CD14-positive monocyte (primary cell): ENCODE results near the gene ANKIB1. TPM values are rescaled to one million over a fixed set of nuclear protein-coding genes. Genes with fewer than 3 reads are reported as not detected.

Experiments
- DNase-seq, 3 donors: peaks; one replicate each; pipeline ENCODE4 v3.0.0-alpha.2; 2011 to 2022
- H2AFZ ChIP-seq: 2 replicates; pipeline ENCODE4 v1.6.0; 2012; ENCODE audit warnings: mild to moderate bottlenecking, low read depth, low read length, inconsistent platforms; ENCODE audit not compliant: insufficient read depth, poor library complexity, severe bottlenecking
- H3K27ac ChIP-seq, 2 donors: 1 replicate in 1 of 2; 2 replicates in 1 of 2; pipeline ENCODE4 v1.5.1; 2012 to 2013; ENCODE audit warnings: low read length in 2 of 2, control low read depth in 1 of 2, inconsistent platforms in 1 of 2, low read depth in 1 of 2, mild to moderate bottlenecking in 1 of 2
- H3K27me3 ChIP-seq, 2 donors: one replicate each; pipeline versions ENCODE4 v1.6.0 to v1.6.1; 2011 to 2013; ENCODE audit warnings: low read length in 2 of 2; ENCODE audit not compliant: control insufficient read depth in 2 of 2, insufficient read depth in 2 of 2
- H3K36me3 ChIP-seq, 2 donors: replicated peaks in 1 of 2; 1 replicate in 1 of 2; 2 replicates in 1 of 2; pipeline versions ENCODE4 v1.5.1 to v1.6.1; 2012 to 2013; ENCODE audit warnings: low read length in 2 of 2, control low read depth in 1 of 2, inconsistent platforms in 1 of 2, mild to moderate bottlenecking in 1 of 2; ENCODE audit not compliant: insufficient read depth in 2 of 2, control insufficient read depth in 1 of 2
- H3K4me1 ChIP-seq, 2 donors: 1 replicate in 1 of 2; 2 replicates in 1 of 2; pipeline versions ENCODE4 v1.5.1 to v1.6.1; 2012 to 2013; ENCODE audit warnings: low read length in 2 of 2, control low read depth in 1 of 2, inconsistent platforms in 1 of 2, mild to moderate bottlenecking in 1 of 2, moderate library complexity in 1 of 2; ENCODE audit not compliant: insufficient read depth in 2 of 2, control insufficient read depth in 1 of 2
- H3K4me2 ChIP-seq: replicated peaks from 2 replicates; pipeline ENCODE3; 2012; ENCODE audit warnings: low read length, moderate library complexity, mild to moderate bottlenecking; ENCODE audit not compliant: poor library complexity, severe bottlenecking; ENCODE audit errors: extremely low read depth
- H3K4me3 ChIP-seq, 3 experiments: fragments of 200-600 bp in 1 of 3; sonication (generic) in 1 of 3; replicated peaks in 1 of 3; 1 replicate in 2 of 3; 2 replicates in 1 of 3; pipeline ENCODE4 v1.5.1; 2011 to 2013; ENCODE audit warnings: low read length in 3 of 3, mild to moderate bottlenecking in 3 of 3, control low read depth in 2 of 3, low read depth in 2 of 3, inconsistent platforms in 1 of 3, moderate library complexity in 1 of 3
- H3K79me2 ChIP-seq: 2 replicates; pipeline ENCODE4 v1.6.0; 2012; ENCODE audit warnings: mild to moderate bottlenecking, control low read depth, inconsistent platforms, low read length, moderate library complexity; ENCODE audit not compliant: insufficient read depth
- H3K9ac ChIP-seq: 2 replicates; pipeline ENCODE4 v1.6.0; 2017; ENCODE audit warnings: low read length, mild to moderate bottlenecking; ENCODE audit not compliant: insufficient read depth, poor library complexity, severe bottlenecking
- H3K9me3 ChIP-seq, 2 donors: replicated peaks in 1 of 2; 1 replicate in 1 of 2; 2 replicates in 1 of 2; pipeline versions ENCODE4 v1.5.1 to v1.6.1; 2012 to 2013; ENCODE audit warnings: low read length in 2 of 2, control low read depth in 1 of 2; ENCODE audit not compliant: control insufficient read depth in 1 of 2, insufficient read depth in 1 of 2
- H4K20me1 ChIP-seq: 2 replicates; pipeline ENCODE4 v1.6.0; 2012; ENCODE audit warnings: mild to moderate bottlenecking, low read length, control low read depth, moderate library complexity; ENCODE audit not compliant: insufficient read depth
- H3K27ac Mint-ChIP-seq, 7 donors: one replicate each; pipeline ENCODE4 v1.8.0; 2020; ENCODE audit warnings: mild to moderate bottlenecking in 7 of 7, mixed read lengths in 7 of 7, moderate library complexity in 6 of 7, inconsistent platforms in 2 of 7
- H3K27me3 Mint-ChIP-seq, 3 donors: one replicate each; pipeline ENCODE4 v1.8.0; 2021 to 2022; ENCODE audit warnings: low read depth in 3 of 3, mild to moderate bottlenecking in 3 of 3, mixed read lengths in 3 of 3, moderate library complexity in 3 of 3, inconsistent platforms in 1 of 3
- H3K36me3 Mint-ChIP-seq, 2 donors: one replicate each; pipeline ENCODE4 v1.8.0; 2020; ENCODE audit warnings: mixed read lengths in 2 of 2, inconsistent platforms in 1 of 2, mild to moderate bottlenecking in 1 of 2
- H3K4me1 Mint-ChIP-seq: one replicate; pipeline ENCODE4 v1.8.0; 2020; ENCODE audit warnings: mild to moderate bottlenecking, mixed read lengths
- H3K4me3 Mint-ChIP-seq, 2 donors: one replicate each; pipeline ENCODE4 v1.8.0; 2020; ENCODE audit warnings: mild to moderate bottlenecking in 2 of 2, mixed read lengths in 2 of 2, moderate library complexity in 1 of 2
- H3K9me3 Mint-ChIP-seq, 7 donors: one replicate each; pipeline ENCODE4 v1.8.0; 2020 to 2022; ENCODE audit warnings: mixed read lengths in 7 of 7, mild to moderate bottlenecking in 6 of 7, moderate library complexity in 6 of 7, inconsistent platforms in 2 of 7
- WGBS: methylation state at CpG from one replicate; pipeline ENCODE4 v1.1.5; 2013; ENCODE audit warnings: missing lambda C conversion rate; ENCODE audit not compliant: insufficient coverage; 5-methylcytosine and 5-hydroxymethylcytosine counted together
- intact Hi-C, 2 donors: fragments of 100-400 bp; cut with micrococcal nuclease; formaldehyde crosslinking; loops; one replicate each; pipeline versions ENCODE4 v1.15.0 to v1.15.1; 2023
- polyA plus RNA-seq, 3 donors: library from polyadenylated mRNA; depleted of rRNA in 1 of 3; unstranded in 2 of 3; stranded (reverse) in 1 of 3; fragments of 300-500 nt in 2 of 3; fragments of >200 nt in 1 of 3; fragmentation: Illumina TruSeq in 2 of 3; gene quantifications; 1 replicate in 2 of 3; 2 replicates in 1 of 3; pipeline ENCODE4 v1.2.3, GENCODE V29; 2012 to 2021
- TF ChIP-seq, protein P1 (sequence below): fragments of 200-600 bp; IDR thresholded peaks from one replicate; pipeline ENCODE4 v1.8.0; 2022; ENCODE audit warnings: antibody characterized with exemption, mild to moderate bottlenecking

The ANKIB1 gene
- polyA plus RNA-seq, 3 donors = 4.8 to 16.8 (median 5.7) TPM

DNA sequence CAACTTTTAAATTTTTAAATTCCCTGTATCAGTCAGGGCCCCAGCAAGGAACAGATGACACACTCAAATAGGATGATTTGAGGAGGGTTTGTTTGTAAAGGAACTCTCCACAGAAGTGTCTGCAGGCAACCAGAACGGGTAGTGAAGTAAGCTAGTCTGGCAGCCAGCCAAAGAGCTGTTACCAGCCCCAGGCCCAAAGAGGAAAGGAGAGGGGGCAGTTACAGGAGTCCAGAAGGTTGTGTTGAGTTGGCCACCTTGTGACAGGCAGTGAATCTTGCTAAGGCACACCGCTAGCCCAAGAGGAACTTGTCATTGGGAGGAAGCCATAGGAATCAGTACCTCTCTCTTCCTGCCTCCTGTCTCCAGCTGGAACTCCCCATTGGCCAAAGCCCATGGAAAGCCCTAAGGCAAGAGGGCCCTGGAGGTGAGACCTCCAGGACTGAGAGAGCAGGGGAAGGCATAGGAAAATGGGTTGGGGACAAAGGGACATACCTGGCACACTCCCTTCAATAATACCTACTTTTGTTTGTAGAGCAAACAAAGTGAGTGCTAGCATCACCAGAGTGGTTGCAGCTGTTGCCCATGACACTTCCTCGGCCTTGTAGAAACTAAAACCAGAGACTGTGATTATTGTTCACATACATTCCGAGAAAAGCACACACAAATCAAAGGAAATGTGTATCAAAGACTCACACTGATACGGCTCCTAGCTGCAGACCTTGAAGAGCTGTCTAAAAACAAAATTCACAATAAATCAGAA lies 176.1 kb downstream of the ANKIB1 start:
- Histone ChIP-seq H3K9me3 (no peaks in the 10 kb centered on the region), H3K79me2 (no peaks in the 10 kb centered on the region), H3K27ac (no peak overlapping the region), H3K27me3 (no peaks in the 10 kb centered on the region), H3K4me2 (no peak overlapping the region), H3K4me1 (peaks cover 18 to 32% of the 10 kb centered on the region in 2 donors), H2AFZ (peak overlapping the region; percentile 55), H3K36me3 (no peaks in the 10 kb centered on the region), H4K20me1 (no peaks in the 10 kb centered on the region), H3K9ac (no peak overlapping the region), H3K4me3 (no peak overlapping the region)
- Mint-ChIP-seq H3K4me3 (no peak overlapping the region), H3K9me3 (peaks cover 0 to 2% (median 0%) of the 10 kb centered on the region in 7 donors), H3K27ac (no peak overlapping the region), H3K36me3 (no peaks in the 10 kb centered on the region), H3K27me3 (peaks cover 2 to 6% (median 5%) of the 10 kb centered on the region in 3 donors), H3K4me1 (peaks cover 32% of the 10 kb centered on the region)
- intact Hi-C loops = no loop called here
- peak in 2 of 3 donors; percentile 10 to 16 for DNase-seq
- TF ChIP-seq, protein P1, sequence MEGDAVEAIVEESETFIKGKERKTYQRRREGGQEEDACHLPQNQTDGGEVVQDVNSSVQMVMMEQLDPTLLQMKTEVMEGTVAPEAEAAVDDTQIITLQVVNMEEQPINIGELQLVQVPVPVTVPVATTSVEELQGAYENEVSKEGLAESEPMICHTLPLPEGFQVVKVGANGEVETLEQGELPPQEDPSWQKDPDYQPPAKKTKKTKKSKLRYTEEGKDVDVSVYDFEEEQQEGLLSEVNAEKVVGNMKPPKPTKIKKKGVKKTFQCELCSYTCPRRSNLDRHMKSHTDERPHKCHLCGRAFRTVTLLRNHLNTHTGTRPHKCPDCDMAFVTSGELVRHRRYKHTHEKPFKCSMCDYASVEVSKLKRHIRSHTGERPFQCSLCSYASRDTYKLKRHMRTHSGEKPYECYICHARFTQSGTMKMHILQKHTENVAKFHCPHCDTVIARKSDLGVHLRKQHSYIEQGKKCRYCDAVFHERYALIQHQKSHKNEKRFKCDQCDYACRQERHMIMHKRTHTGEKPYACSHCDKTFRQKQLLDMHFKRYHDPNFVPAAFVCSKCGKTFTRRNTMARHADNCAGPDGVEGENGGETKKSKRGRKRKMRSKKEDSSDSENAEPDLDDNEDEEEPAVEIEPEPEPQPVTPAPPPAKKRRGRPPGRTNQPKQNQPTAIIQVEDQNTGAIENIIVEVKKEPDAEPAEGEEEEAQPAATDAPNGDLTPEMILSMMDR = no peak
- WGBS = 46% methylated on average over 4 of the region's 5 CpGs

DNA sequence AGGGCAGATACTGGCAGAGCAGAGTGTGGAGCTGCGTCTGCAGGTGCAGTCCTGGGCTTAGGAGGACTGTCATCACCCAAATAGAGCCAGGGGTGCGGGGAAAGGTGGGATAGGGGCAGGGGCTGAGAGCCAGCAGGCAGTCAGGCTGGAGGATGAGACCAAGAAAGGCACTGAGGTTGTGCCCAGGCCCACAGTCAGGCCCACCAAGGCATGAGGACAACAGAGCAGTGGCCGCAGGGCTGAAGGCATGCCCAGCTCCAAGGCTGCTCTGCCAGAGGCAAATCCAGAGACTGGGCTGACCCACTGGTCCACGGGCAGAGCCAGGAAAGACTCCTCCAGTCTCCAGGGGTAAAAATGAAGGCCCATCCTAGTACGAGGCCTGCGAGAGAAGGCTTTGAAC lies 177.2 kb downstream of the ANKIB1 start:
- Mint-ChIP-seq H3K27me3 (peaks cover 2 to 7% (median 5%) of the 10 kb centered on the region in 3 donors), H3K9me3 (peaks cover 0 to 2% (median 0%) of the 10 kb centered on the region in 7 donors), H3K27ac (peak overlapping the region in 1 of 7 donors; percentile 8), H3K4me1 (peaks cover 32% of the 10 kb centered on the region), H3K4me3 (no peak overlapping the region), H3K36me3 (no peaks in the 10 kb centered on the region)
- Histone ChIP-seq H3K79me2 (no peaks in the 10 kb centered on the region), H3K9me3 (no peaks in the 10 kb centered on the region), H3K27ac (no peak overlapping the region), H3K4me3 (no peak overlapping the region), H3K36me3 (no peaks in the 10 kb centered on the region), H3K4me2 (no peak overlapping the region), H3K9ac (no peak overlapping the region), H3K27me3 (no peaks in the 10 kb centered on the region), H2AFZ (peak overlapping the region; percentile 94), H4K20me1 (no peaks in the 10 kb centered on the region), H3K4me1 (peaks cover 18 to 32% of the 10 kb centered on the region in 2 donors)
- no peak for DNase-seq
- 93% methylated on average over 6 of the region's 6 CpGs for WGBS
- intact Hi-C loops = no loop called here
- TF ChIP-seq, protein P1 = no peak
